CD4-positive, alpha-beta memory T cell (primary cell): Measurements from ENCODE around the gene OCIAD1. TPM values are rescaled to one million over a fixed set of nuclear protein-coding genes. Genes with fewer than 3 reads are reported as not detected.
A peak's percentile ranks its signal among the peaks of the same experiment; 100 is the strongest.
"Not testable (repeated sequence)": the region's sequence is repeated elsewhere in the genome, so short reads cannot be mapped to it uniquely, and the experiment has no call there.

Source experiments
- CTCF ChIA-PET: fragments of 350-600 bp; sonication (Branson Sonifier 250); formaldehyde crosslinking; loops from one replicate; lab custom pipeline; 2021; ENCODE audit warnings: inconsistent platforms; ENCODE audit not compliant: partially characterized antibody; lab: Charles Lee
- POLR2A ChIA-PET: fragments of 350-600 bp; sonication (Branson Sonifier 250); formaldehyde crosslinking; loops from one replicate; lab custom pipeline; 2021; ENCODE audit not compliant: partially characterized antibody; lab: Charles Lee
- DNase-seq, 5 donors: peaks; one replicate each; pipeline versions ENCODE4 v3.0.0 to v3.0.0-alpha.2; 2020 to 2022; ENCODE audit warnings: mixed read lengths in 1 of 5
- H3K27ac ChIP-seq: one replicate; pipeline ENCODE4 v1.7.0; 2013; ENCODE audit warnings: low read depth, low read length
- H3K27me3 ChIP-seq: 2 replicates; pipeline ENCODE4 v1.7.0; 2013; ENCODE audit warnings: mild to moderate bottlenecking, low read length, moderate library complexity; ENCODE audit not compliant: insufficient read depth
- H3K36me3 ChIP-seq: 2 replicates; pipeline ENCODE4 v1.7.0; 2013; ENCODE audit warnings: mild to moderate bottlenecking, low read length, moderate library complexity; ENCODE audit not compliant: insufficient read depth
- H3K4me1 ChIP-seq: 2 replicates; pipeline ENCODE4 v1.7.0; 2013; ENCODE audit warnings: mild to moderate bottlenecking, low read length, moderate library complexity; ENCODE audit not compliant: insufficient read depth
- H3K4me3 ChIP-seq, 2 donors: one replicate each; pipeline ENCODE4 v1.7.0; 2013; ENCODE audit warnings: low read length in 2 of 2, mild to moderate bottlenecking in 1 of 2
- H3K9me3 ChIP-seq, 2 donors: one replicate each; pipeline ENCODE4 v1.7.0; 2013; ENCODE audit warnings: low read length in 2 of 2, control low read depth in 1 of 2; ENCODE audit not compliant: control insufficient read depth in 1 of 2
- H3K27ac Mint-ChIP-seq, 7 donors: one replicate each; pipeline ENCODE4 v1.8.0; 2020 to 2021; ENCODE audit warnings: mixed read lengths in 7 of 7, mild to moderate bottlenecking in 6 of 7, inconsistent platforms in 3 of 7, moderate library complexity in 3 of 7
- H3K27me3 Mint-ChIP-seq, 2 donors: one replicate each; pipeline ENCODE4 v1.8.0; 2020 to 2021; ENCODE audit warnings: mixed read lengths in 2 of 2
- H3K36me3 Mint-ChIP-seq, 2 donors: one replicate each; pipeline ENCODE4 v1.8.0; 2020 to 2021; ENCODE audit warnings: mixed read lengths in 2 of 2, inconsistent platforms in 1 of 2, mild to moderate bottlenecking in 1 of 2
- H3K4me1 Mint-ChIP-seq, 4 donors: one replicate each; pipeline ENCODE4 v1.8.0; 2020 to 2021; ENCODE audit warnings: mixed read lengths in 4 of 4, mild to moderate bottlenecking in 1 of 4
- H3K4me3 Mint-ChIP-seq, 8 donors: one replicate each; pipeline ENCODE4 v1.8.0; 2020 to 2021; ENCODE audit warnings: mixed read lengths in 8 of 8, mild to moderate bottlenecking in 7 of 8, moderate library complexity in 6 of 8, inconsistent platforms in 3 of 8
- H3K9me3 Mint-ChIP-seq, 8 donors: one replicate each; pipeline ENCODE4 v1.8.0; 2020 to 2021; ENCODE audit warnings: mixed read lengths in 8 of 8, mild to moderate bottlenecking in 5 of 8, inconsistent platforms in 3 of 8, moderate library complexity in 1 of 8
- intact Hi-C: fragments of 100-400 bp; cut with micrococcal nuclease; formaldehyde crosslinking; loops from one replicate; pipeline ENCODE4 v1.15.1; 2023
- polyA plus RNA-seq, 2 donors: library from polyadenylated mRNA; unstranded; fragments of 300-500 nt; fragmentation: Illumina TruSeq; gene quantifications; one replicate each; pipeline ENCODE4 v1.2.3, GENCODE V29; 2021
- total RNA-seq, 2 experiments: library from RNA; stranded (reverse); gene quantifications; one replicate each; pipeline ENCODE4 v1.2.3, GENCODE V29; 2021

Gene OCIAD1
- total and polyA plus RNA-seq, 4 experiments from 2014 or later: 110 to 171 (median 142) TPM

GRCh38 chr4:48848799-48849198 lies 17.9 kb downstream of the OCIAD1 start:
- H3K27ac ChIP-seq, H3K27me3 ChIP-seq, CTCF ChIA-PET, H3K4me1 ChIP-seq, H3K4me1 Mint-ChIP-seq, intact Hi-C loops, H3K9me3 Mint-ChIP-seq, H3K27ac Mint-ChIP-seq, H3K27me3 Mint-ChIP-seq, H3K4me3 ChIP-seq, DNase-seq, H3K9me3 ChIP-seq, H3K4me3 Mint-ChIP-seq: not testable (repeated sequence)
- H3K36me3 ChIP-seq: peaks cover 17% of the 10 kb centered on the region
- H3K36me3 Mint-ChIP-seq: peaks cover 53 to 70% of the 10 kb centered on the region in 2 donors
- POLR2A ChIA-PET: interaction anchor here (1.0 kb wide), 1 partner anchor 70 kb away, joined by 5 read pairs; no protein-coding TSS in a partner anchor

GRCh38 chr4:48851651-48852050 lies 20.8 kb downstream of the OCIAD1 start:
- Histone ChIP-seq H3K27ac (no peak overlapping the region), H3K27me3 (no peaks in the 10 kb centered on the region), H3K4me1 (no peaks in the 10 kb centered on the region), H3K4me3 (no peak overlapping the region), H3K36me3 (peaks cover 27% of the 10 kb centered on the region), H3K9me3 (no peaks in the 10 kb centered on the region)
- no peak for DNase-seq
- no peak overlapping the region for H3K4me3 Mint-ChIP-seq
- peak overlapping the region in 1 of 7 donors; percentile 51 for H3K27ac Mint-ChIP-seq
- POLR2A ChIA-PET: no interaction called here
- peaks cover 0 to 3% (median under 1%) of the 10 kb centered on the region in 4 donors for H3K4me1 Mint-ChIP-seq
- H3K9me3 Mint-ChIP-seq: peaks cover 0 to 5% (median 0%) of the 10 kb centered on the region in 8 donors
- intact Hi-C loops: no loop called here
- CTCF ChIA-PET: interaction anchor here (1.4 kb wide), 1 partner anchor 273 kb away, joined by 5 read pairs; no protein-coding TSS in a partner anchor
- no peaks in the 10 kb centered on the region for H3K27me3 Mint-ChIP-seq
- H3K36me3 Mint-ChIP-seq: peaks cover 41 to 53% of the 10 kb centered on the region in 2 donors

- Histone ChIP-seq H3K4me3 (no peak overlapping the region), H3K27ac (no peak overlapping the region), H3K4me1 (no peaks in the 10 kb centered on the region), H3K36me3 (peaks cover 32% of the 10 kb centered on the region), H3K27me3 (no peaks in the 10 kb centered on the region), H3K9me3 (no peaks in the 10 kb centered on the region)
- Mint-ChIP-seq H3K36me3 (peaks cover 35 to 53% of the 10 kb centered on the region in 2 donors), H3K4me1 (no peaks in the 10 kb centered on the region), H3K4me3 (no peak overlapping the region), H3K27ac (peak overlapping the region in 1 of 7 donors; percentile 47), H3K27me3 (no peaks in the 10 kb centered on the region), H3K9me3 (no peaks in the 10 kb centered on the region)
- ChIA-PET CTCF (no interaction called here), POLR2A (no interaction called here)
- no peak for DNase-seq
- intact Hi-C loops: no loop called here
Observed at GRCh38 chr4:48853604-48854394, 22.9 kb downstream of the OCIAD1 start.

GRCh38 chr4:48854395-48854683 lies 23.5 kb downstream of the OCIAD1 start:
- no peaks in the 10 kb centered on the region for H3K9me3 Mint-ChIP-seq

GRCh38 chr4:48854982-48855381 lies 24.1 kb downstream of the OCIAD1 start:
- Histone ChIP-seq H3K36me3 (peaks cover 32% of the 10 kb centered on the region), H3K4me1 (no peaks in the 10 kb centered on the region), H3K9me3 (no peaks in the 10 kb centered on the region), H3K27ac (no peak overlapping the region), H3K4me3 (no peak overlapping the region), H3K27me3 (no peaks in the 10 kb centered on the region)
- peaks cover 40 to 54% of the 10 kb centered on the region in 2 donors for H3K36me3 Mint-ChIP-seq
- H3K4me1 Mint-ChIP-seq: no peaks in the 10 kb centered on the region
- DNase-seq: no peak
- CTCF ChIA-PET: no interaction called here
- no peaks in the 10 kb centered on the region for H3K27me3 Mint-ChIP-seq
- intact Hi-C loops: no loop called here
- POLR2A ChIA-PET: no interaction called here
- H3K4me3 Mint-ChIP-seq: no peak overlapping the region
- no peaks in the 10 kb centered on the region for H3K9me3 Mint-ChIP-seq
- peak overlapping the region in 1 of 7 donors; percentile 47 for H3K27ac Mint-ChIP-seq

More at GRCh38 chr4:48854395-48854683, 23.5 kb downstream of the OCIAD1 start:
- no peak overlapping the region for H3K4me3 Mint-ChIP-seq
- H3K9me3 ChIP-seq: no peaks in the 10 kb centered on the region
- H3K36me3 Mint-ChIP-seq: peaks cover 38 to 53% of the 10 kb centered on the region in 2 donors
- intact Hi-C loops: no loop called here
- peaks cover 32% of the 10 kb centered on the region for H3K36me3 ChIP-seq
- no peak overlapping the region for H3K27ac ChIP-seq
- no peaks in the 10 kb centered on the region for H3K4me1 ChIP-seq
- no peak for DNase-seq
- H3K27me3 ChIP-seq: no peaks in the 10 kb centered on the region
- ChIA-PET POLR2A (no interaction called here), CTCF (no interaction called here)
- no peaks in the 10 kb centered on the region for H3K27me3 Mint-ChIP-seq
- H3K4me1 Mint-ChIP-seq: no peaks in the 10 kb centered on the region
- H3K27ac Mint-ChIP-seq: peak overlapping the region in 3 of 7 donors; percentile 47 to 68 (median 68)
- H3K4me3 ChIP-seq: no peak overlapping the region

GRCh38 chr4:48858130-48858529 lies 27.2 kb downstream of the OCIAD1 start:
- Histone ChIP-seq H3K9me3 (no peaks in the 10 kb centered on the region), H3K4me1 (no peaks in the 10 kb centered on the region), H3K27me3 (no peaks in the 10 kb centered on the region), H3K36me3 (peaks cover 19% of the 10 kb centered on the region), H3K27ac (no peak overlapping the region), H3K4me3 (no peak overlapping the region)
- POLR2A ChIA-PET: no interaction called here
- Mint-ChIP-seq H3K4me3 (no peak overlapping the region), H3K9me3 (no peaks in the 10 kb centered on the region), H3K4me1 (no peaks in the 10 kb centered on the region), H3K27me3 (no peaks in the 10 kb centered on the region), H3K36me3 (peaks cover 38 to 41% of the 10 kb centered on the region in 2 donors), H3K27ac (peak overlapping the region in 2 of 7 donors; percentile 37 to 44)
- DNase-seq: no peak
- CTCF ChIA-PET: no interaction called here
- intact Hi-C loops: no loop called here

- ChIA-PET CTCF (no interaction called here), POLR2A (no interaction called here)
- H3K36me3 Mint-ChIP-seq: peaks cover 24 to 31% of the 10 kb centered on the region in 2 donors
- Histone ChIP-seq H3K9me3 (no peaks in the 10 kb centered on the region), H3K27me3 (no peaks in the 10 kb centered on the region), H3K4me3 (no peak overlapping the region), H3K27ac (no peak overlapping the region), H3K36me3 (peaks cover under 1% of the 10 kb centered on the region), H3K4me1 (no peaks in the 10 kb centered on the region)
- H3K9me3 Mint-ChIP-seq: peaks cover 0 to 11% (median 7%) of the 10 kb centered on the region in 8 donors
- DNase-seq: no peak
- intact Hi-C loops: no loop called here
- no peaks in the 10 kb centered on the region for H3K4me1 Mint-ChIP-seq
- no peaks in the 10 kb centered on the region for H3K27me3 Mint-ChIP-seq
- no peak overlapping the region for H3K27ac Mint-ChIP-seq
- H3K4me3 Mint-ChIP-seq: no peak overlapping the region
Observed at GRCh38 chr4:48862038-48862437, 31.1 kb downstream of the OCIAD1 start.
